T1000 (cell line): ENCODE results near the gene ERI3.

Experiments
- DNase-seq: peaks from one replicate; lab custom pipeline; 2025; ENCODE audit warnings: mixed read lengths; lab: John Stamatoyannopoulos, UW

ERI3 gene

DNA sequence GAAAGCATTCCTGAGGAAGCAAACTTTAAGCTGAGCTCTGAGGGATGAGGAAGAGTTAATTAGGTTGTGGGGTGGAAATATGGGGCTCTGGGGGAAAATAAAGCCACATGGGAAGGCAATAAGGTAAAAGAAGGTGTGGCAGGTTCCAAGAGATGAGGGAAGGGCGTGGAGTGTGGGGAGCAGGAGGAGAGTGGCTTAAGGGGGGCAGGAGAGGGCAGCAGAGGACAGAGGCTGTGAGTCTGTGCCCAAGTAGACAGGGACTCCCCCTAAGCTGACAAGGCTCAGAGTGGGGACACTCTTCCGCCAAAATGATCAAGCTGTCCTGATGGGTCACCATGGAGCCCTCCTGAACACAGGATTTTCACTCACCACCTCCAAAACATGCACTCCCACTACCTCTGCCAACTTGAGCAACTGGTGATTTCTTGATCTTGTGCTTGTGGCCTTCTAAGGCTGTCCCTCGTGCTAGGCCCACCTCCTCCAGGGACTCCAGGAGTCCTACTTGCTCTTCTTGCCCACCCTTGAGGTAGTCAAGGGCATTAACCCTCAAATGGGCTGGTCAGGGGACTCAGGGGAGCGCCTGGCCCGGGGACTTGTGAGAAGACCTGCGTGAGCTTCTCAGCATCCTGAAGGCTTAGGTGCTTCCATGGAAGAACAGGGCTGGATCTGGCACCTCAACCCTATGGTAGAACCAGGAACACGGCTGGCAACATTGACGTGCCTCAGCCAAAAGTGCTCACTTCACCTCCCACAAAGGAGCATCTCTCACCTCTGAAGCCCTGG lies 118.4 kb downstream of the ERI3 start:
- no peak for DNase-seq

DNA sequence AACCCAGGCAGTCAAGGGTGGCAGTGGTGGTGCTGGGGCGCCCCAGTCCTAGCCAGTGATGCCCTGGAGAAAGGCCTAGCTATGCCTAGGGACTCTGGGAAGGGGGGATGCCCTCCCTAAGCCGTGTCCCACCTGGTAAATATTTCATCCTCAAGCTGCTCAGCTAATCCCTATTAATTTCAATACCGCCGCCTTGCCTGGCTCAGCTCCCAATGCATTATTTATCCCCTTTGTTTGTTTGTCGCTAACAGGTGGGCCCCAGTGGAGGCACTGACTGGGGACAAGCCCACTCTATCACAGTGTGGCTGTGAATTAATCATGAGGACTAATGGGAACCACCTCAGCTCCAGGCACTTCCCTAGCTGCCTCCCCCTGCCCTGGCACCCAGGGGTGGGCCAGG lies 119.2 kb downstream of the ERI3 start:
- no peak for DNase-seq

DNA sequence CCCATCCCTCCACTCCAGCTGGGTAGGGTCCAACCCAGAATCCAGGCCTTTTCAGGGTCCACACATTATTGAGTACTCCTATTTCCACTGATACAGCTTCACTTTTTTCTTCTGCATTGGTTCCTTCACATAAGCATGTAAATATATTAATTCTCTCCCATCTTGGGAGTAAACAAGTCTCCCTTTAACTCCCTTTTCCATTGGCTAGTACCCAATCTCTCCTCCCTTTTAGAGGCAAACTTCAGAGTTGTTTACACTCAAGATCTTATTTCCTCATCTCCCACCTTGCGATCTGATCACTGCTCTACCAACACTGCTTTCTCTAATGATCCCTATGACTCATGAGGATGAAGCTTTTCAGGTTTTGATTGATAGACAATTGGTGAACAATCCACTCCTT lies 121.5 kb downstream of the ERI3 start:
- no peak for DNase-seq

DNA sequence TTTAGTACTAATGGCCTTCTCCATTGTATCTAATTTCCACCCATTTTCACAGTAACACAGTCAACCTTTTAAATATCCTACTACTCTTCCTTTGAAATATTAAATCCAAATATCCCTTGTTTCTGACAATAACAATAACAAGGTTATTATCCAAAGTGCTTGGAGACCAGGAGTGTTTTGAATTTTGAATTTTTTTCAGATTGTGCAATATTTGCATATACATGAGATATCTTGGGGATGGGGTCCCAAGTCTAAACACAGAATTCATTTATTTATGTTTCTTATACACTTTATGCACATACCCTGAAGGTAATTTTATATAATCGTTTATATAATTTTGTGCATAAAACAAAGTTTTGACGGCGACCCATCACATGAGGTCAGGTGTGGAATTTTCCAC lies 124.3 kb downstream of the ERI3 start:
- DNase-seq = no peak

DNA sequence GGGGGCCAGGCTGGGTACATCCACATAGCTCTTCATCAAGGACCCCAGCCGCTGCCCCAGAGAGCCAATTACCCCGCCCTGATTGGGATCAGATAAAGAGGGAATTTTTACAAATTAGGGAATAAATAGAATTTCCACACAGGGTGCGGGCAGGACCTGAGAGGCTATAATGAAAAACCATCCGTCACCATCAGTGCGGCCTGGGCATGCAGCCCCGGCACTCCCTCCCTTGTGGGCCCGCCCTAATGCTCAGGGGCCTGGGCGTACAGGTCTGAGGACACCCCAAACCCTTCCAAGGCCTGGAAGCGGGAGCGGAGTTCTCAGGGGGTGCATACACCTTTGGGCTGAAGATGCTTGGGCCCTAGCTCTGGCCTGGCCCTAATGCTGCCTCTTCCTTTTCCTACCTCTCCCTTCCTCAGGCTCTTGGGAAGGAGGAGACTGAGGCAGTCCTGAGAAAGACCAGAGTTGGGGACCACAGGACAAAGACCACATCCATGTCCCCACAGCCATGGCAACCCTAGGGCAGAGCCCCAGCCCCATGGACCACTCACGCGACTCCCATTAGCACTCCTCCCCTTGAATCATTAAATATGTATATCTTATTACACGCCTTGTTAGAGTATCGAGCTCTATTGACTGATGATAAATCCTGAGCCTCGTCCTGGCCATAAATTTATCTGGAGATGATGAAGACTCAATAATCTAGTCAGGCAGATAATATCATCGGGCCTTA lies 125.5 kb downstream of the ERI3 start:
- no peak for DNase-seq

DNA sequence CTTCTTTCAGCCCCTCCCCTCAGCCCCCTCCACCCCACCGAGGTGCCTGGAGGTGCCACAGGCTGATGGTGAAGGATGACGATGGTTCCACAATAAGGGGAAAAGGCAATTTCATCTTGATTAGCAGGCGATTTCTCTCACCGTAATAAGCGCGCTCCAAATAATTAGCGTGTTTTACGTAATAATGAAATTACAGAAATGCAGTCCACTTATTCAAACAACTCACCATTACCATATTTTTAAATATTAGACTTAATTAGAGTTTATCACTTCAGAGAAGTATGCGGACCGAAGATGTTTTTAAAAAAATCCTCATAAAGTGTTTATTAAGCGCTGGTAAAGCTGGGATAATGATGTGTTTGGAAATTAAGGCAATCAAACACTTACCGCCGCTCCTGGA lies 126.8 kb downstream of the ERI3 start:
- DNase-seq = no peak

DNA sequence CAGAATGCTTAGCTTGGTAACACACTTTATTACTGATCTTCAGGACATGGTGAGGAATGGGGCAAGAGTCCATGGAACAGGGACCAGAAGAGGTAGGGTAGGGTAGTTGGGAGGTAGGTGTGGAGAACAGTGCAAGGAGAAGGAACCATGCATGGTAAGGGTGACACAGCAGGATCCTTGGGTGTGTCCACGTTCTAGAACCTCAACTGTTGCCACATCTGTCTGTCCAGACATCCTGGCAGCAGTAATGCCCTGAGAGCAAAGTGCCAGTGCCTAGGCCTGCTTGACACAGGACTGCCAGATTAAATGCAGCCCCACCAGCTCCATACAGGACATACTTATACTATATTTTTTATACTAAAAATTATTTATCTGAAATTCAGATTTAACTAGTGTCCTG lies 127.8 kb downstream of the ERI3 start:
- DNase-seq = no peak

DNA sequence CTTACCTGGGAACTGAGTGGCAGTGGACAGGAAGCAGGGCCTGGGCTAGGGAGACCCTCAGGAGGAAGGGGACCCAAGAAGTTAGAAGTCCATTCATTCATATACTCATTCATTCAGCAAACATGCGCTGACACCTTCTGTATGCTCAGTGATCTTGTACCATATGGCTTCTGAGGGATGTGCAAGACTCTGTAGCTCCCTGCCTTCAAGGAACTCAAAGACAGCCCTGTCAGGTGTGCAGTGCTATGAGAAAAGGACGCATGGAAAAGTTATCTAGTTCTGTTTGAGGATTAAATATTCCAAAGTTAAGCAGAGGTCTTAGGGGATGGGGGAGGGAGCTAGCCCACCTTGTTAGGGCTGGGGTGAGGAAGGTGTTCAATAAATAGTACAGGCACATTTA lies 129.3 kb downstream of the ERI3 start:
- no peak for DNase-seq

DNA sequence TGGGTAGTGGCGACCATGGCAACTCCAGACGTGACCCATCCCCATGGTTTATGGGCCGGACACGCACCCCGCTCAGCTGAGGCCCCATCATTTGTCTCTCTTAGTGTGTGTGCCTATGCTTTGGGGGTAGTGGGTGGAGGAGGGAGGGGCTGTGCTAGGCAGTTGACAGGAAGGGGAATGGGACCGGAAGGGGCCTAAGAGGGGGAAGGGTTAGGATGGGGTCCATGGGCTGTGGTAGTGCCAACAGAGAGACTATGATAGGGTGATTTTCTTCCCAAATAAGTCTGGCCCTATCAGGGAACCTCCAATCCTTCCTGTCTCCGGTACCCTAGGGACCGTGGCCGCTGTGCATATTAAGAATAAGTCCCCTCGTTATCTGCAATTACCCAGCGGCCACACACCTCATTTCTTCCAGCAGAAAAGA lies 131.9 kb downstream of the ERI3 start:
- DNase-seq = no peak

DNA sequence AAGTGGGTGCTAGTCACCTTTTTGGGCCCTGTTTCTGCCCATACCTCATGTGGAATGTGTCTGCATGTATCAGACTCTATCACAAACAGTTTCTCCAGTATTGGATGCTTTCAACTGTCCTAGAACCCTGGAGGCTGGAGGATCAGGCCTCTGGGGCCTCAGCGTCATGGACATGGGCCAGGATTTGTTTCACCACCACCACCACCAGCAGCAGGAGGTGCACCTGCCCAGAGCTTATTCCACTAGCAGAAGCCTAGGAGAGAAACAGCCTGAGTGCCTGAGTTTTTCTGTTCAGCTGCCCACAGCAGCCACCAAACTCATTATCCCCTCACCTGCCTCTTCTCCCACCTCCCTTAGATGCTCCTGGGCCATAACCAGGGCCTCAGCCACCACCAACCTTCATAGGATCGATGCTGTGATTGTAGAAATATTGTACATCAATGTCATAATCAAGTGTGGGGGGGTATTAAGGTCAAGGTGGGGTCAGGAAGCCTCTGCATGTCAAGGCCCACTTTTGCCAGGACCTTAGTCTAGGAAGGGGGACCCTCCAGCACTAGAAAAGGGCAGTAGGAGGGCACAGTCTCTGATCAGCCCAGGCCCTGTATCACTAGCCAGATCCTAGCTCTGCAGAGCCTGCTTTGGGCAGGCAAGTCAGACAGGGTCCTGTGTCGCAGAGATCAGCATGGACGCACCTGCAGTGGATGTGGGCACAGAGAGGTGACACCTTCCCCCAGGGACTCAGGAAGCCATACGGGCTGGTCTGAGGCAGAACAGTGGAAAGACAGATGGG lies 132.5 kb downstream of the ERI3 start:
- no peak for DNase-seq

DNA sequence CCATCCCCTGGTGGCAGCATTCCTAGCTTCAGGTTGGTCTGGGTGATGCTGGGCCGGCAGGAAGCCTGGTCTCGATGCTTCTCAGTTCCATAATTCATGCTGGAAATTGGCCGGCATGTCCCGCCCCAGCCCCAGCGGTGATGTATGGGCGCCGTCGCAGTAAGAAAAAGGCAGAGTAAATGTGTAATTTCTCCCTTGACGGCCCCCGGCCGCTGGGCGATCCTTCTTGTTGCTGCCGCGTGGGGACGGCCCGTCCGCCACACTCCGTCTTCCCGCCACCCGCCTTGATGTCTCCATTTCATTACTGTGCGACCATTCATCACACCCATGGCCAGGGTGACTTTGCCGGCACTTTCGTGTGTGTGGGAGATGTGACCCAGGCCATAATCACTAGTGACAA lies 133.3 kb downstream of the ERI3 start:
- DNase-seq = no peak

DNA sequence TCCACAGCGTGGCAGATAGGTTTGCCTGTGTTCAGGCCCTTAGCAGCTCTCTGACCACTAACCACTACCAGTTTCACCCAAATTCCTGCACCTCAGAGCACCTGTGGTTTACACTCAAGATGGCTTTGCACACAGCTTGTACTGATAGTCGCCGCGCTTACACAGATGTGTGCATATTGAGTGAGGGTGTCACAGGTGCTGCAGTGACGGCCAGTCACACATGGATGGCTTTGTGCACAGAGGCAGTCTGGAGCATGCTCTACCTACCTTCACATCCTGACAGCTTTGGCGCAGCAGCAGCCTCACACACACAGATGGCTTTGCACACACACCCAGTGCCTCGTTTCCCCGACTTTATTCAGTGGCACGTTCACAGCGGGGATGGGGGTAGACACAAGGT lies 134.3 kb downstream of the ERI3 start:
- no peak for DNase-seq

DNA sequence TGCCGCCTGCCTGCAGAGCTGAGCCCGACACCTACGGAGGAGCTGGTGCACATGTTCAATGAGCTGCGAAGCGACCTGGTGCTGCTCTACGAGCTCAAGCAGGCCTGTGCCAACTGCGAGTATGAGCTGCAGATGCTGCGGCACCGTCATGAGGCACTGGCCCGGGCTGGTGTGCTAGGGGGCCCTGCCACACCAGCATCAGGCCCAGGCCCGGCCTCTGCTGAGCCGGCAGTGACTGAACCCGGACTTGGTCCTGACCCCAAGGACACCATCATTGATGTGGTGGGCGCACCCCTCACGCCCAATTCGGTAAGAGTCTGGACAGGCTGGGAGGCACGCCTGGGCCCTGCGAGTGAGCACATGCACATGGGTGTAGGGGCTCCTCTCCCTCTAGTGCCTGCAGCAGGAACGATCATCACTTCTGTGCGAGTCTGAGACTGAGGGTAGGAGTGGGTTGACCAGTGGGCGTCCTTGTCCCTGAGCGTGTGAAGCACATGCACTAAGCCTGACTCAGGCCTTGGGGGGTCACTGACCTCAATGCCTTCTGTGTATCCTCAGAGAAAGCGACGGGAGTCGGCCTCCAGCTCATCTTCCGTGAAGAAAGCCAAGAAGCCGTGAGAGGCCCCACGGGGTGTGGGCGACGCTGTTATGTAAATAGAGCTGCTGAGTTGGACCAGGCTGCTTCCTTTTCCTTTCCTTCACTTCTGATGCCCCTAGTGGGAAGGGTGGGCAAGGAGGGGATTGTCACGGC lies 134.9 kb downstream of the ERI3 start:
- DNase-seq = no peak

DNA sequence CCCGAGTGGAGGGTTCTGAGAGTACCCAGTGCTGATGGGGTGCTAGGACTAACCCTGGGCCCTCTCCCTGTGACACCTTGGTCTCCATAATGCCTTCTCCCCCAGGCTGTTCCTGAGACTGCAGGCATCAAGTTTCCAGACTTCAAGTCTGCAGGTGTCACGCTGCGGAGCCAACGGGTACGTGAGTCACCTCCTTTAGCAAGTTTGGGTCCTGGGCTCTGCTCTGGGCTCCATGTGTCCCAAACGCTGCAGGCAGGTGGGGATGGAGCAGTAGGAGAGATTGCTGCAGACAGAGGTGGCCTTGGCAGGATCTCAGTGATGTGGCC lies 135.8 kb downstream of the ERI3 start:
- no peak for DNase-seq

DNA sequence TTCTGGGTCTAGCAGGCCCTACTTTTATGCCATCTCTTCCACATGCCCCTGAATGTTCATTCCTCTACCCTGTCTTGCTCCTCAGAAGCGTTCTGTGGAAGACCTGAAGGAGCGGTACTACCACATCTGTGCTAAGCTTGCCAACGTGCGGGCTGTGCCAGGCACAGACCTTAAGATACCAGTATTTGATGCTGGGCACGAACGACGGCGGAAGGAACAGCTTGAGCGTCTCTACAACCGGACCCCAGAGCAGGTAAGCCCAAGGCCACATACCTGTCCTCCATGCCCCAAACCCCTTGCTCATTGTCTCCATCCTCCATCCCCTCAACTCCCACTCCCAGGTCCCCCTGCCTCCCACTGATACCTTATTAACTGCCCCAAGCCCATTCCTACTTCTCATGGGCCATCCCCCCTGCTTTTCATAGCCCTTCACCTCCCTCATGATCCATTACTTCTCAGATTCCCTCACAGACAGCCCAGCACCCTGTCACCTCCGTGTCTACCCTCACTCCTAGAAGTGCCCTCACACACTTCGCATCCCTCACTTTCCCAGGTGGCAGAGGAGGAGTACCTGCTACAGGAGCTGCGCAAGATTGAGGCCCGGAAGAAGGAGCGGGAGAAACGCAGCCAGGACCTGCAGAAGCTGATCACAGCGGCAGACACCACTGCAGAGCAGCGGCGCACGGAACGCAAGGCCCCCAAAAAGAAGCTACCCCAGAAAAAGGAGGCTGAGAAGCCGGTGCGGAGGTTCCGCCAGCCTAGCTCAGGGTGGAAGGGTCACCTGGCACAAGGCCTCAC lies 136.4 kb downstream of the ERI3 start:
- DNase-seq = no peak

DNA sequence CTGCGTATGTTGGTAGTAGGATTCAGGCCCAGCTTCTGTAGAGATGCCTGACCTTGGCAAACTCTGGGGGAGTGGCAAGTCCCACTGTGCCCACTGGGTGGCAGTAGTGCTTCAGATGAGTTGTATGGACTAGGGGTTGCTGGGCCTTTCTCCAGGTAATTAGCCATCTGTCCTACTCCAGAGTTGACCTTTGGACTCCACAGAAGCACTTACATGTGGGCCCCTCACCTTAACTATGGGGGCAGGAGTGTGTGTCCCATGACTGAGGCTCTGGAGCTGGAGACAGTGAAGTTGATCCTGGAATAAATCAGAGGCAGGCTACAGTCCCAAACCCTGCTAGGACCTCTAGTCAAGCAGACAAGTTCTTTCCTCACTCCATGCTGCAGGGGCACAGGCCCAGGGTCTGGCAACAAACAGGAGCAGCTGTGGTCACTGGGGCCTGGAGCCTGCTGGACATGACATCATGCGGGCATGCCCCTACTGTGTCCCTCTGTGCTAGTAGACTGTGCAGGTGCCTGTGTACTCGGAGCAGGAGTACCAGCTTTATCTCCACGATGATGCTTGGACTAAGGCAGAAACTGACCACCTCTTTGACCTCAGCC lies 137.1 kb downstream of the ERI3 start:
- DNase-seq = peak; percentile 63

DNA sequence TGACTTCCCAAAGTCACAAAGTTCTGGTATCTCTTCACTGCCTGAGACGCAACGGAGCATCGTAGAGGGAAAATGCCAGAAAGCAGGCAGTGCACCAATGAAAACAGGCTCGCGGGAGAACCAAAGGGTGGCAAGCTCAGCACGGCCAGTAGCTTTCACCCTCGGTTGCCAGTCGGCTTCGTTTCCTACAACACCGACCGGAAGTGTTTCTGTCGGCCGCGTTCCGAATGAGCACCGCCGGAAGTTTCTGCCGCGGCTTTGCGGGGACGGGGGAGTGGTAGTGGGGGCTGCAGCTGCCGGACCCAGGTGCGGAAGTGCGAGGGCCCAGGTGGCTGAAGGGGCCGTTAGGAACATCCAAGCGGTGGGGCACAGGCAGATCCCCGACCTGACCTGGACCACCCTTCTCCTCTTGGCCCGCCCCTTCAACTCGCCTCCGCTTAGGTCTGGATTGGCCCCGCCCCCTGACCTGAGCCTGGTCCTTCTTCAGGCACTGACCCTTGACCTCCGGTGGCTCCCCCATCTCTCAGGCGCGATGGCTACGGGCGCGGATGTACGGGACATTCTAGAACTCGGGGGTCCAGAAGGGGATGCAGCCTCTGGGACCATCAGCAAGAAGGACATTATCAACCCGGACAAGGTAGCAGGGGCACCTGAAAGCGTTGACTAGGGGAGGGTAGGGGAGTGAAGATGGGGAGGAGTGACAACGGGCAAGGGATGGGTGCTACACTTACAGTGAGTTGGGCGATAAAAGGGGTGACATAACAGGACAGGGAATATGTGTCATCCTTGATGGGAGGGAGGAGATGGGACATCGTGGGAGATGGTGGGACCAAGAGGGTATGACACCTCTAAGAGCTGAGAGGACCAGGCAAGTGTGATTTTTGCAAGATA lies 141.6 kb downstream of the ERI3 start, which contains the start of gene DMAP1:
Gene DMAP1 (plus strand): TSS at position 250 of the 891 bp plus-strand sequence. CDS start 283 bp downstream, at position 533.
- DNase-seq = peak; percentile 78

DNA sequence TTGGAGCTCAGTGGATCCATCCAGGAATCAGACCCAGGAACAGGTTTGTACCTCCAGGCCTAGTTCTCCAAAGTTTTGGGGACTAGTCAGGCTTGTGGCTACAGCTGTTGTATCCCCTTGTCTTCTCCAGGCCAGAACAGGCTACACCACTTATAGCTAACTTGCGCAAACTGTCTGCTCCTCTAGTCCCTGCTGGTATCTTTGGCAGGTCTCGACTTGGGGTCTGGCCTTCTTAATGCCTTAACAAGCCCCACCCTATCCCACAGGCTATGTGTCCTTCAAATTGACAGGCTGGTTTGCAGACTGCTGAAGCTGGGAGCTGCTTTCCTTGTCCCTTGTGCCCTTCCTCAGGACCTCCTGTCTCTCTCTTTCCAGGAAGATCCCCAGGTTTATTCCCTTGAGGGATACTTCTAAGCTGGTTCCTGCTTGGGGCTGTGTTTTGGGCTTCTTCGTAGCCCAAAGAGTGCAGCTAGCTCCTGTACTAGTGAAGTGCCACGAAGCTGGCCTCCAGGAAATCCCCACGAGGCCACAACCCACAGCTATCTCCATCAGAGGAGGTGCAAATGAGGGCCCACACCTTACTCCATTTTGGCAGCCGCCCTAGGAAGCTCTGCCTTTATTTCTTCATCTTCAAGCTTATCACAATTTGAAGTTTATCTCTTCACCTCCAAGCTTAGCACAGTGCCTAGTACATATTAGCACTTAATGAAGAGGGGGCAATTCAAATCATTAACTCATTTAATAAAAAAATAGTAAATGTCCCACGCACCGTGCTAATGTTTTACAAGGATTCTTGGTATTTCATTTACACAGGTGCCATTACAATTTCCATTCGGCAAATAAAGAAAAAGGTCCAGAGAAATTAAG lies 142.5 kb downstream of the ERI3 start:
- DNase-seq = no peak

DNA sequence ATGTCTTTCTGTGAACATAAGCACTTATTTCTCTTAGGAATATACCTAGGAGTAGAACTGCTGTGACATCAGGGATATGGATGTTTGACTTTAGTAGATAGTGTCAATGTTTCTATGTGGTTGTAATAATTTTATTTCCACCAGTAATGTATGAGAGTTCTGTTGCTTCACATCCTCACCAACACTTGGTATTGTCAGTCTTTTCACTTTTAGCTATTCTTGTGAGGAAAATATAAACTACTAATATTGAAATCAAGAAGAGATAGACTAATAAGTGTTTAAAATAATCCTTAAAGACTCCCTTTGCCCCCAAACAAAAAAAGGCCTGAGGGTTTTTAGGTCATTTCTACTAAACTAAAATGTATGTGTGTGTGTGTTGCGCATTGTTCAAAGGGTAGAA lies 144.5 kb downstream of the ERI3 start:
- no peak for DNase-seq
